ENCODE data around the gene TMEM123. TPM values are rescaled to one million over a fixed set of nuclear protein-coding genes. Genes with fewer than 3 reads are reported as not detected.

The TMEM123 gene
- total and polyA plus RNA-seq, 2 of the 13 experiments (the other 11 are each of a cell fraction or from before 2014, with no cell fraction given), result 365 to 2,761 TPM

GRCh38 chr11:102357116-102357515 lies 95.4 kb downstream of the TMEM123 start:
- Histone ChIP-seq H3K27ac (ENCODE audit: extremely low read length, insufficient read depth, low read length) (no peak overlapping the region), H2AFZ (ENCODE audit: low read length) (no peak overlapping the region), H3K4me3 (replicated peaks in 1 of 3; ENCODE audit: insufficient read depth in 1 of 3, low read depth in 2 of 3, low read length in 3 of 3) (no peak overlapping the region), H3K9ac (ENCODE audit: insufficient read depth, low read depth, low read length) (no peak overlapping the region), H3K79me2 (ENCODE audit: insufficient read depth, low read length) (peaks cover 61% of the 10 kb centered on the region), H3K9me3 (ENCODE audit: low read length) (peaks cover 5% of the 10 kb centered on the region; the same call in 1 of the 2 replicates), H4K20me1 (ENCODE audit: insufficient read depth, low read length) (no peaks in the 10 kb centered on the region; the same call in 1 of the 2 replicates), H3K27me3 (ENCODE audit: control insufficient read depth in 1 of 2, insufficient read depth in 2 of 2, low read length in 2 of 2) (no peaks in the 10 kb centered on the region), H3K4me1 (ENCODE audit: insufficient read depth, low read length) (peaks cover 6% of the 10 kb centered on the region; the same call in 1 of the 2 replicates), H3K4me2 (ENCODE audit: low read depth, low read length) (no peak overlapping the region), H3K36me3 (replicated peaks in 1 of 2; ENCODE audit: control insufficient read depth in 1 of 2, insufficient read depth in 2 of 2, low read length in 2 of 2) (peaks cover 17 to 45% of the 10 kb centered on the region in 2 experiments)
- ChIA-PET POLR2A (no interaction called here), CTCF (ENCODE audit: low intra/inter-chr PET ratio, low total read pairs) (no interaction called here)
- DNase-seq (ENCODE audit: low spot score) (no peak), ATAC-seq (no peak), FAIRE-seq (no peak)
- intact Hi-C loops (cut with micrococcal nuclease; ENCODE audit: unreplicated experiment), result no loop called here
- BruUV-seq (replicated peaks), result no TSS peak
- in situ Hi-C loops (cut with HindIII; ENCODE audit: extremely low pct_ligation_motif_present, low pct_unique_long_range_greater_than_20kb), result no loop called here
- TF ChIP-seq ZNF282 (IDR thresholded peaks at IDR 0.05; ENCODE audit: partially characterized antibody), result no peak
- TF ChIP-seq CEBPB (IDR thresholded peaks at IDR 0.05; ENCODE audit: borderline replicate concordance, low read depth, low read length), result no peak
- TF ChIP-seq ATF7 (IDR thresholded peaks at IDR 0.05), result peak; percentile 46
- no peak for TF ChIP-seq ATF7 (CRISPR knock-in tag; IDR thresholded peaks at IDR 0.05)
- no peak for TF ChIP-seq NKX3-1 (CRISPR knock-in tag; IDR thresholded peaks at IDR 0.05)
- no peak for TF ChIP-seq ATF7-NPFF (CRISPR knock-in tag; IDR thresholded peaks at IDR 0.05; ENCODE audit: low read depth)

GRCh38 chr11:102347462-102348370 lies 104.8 kb downstream of the TMEM123 start:
- Histone ChIP-seq H3K27ac (ENCODE audit: extremely low read length, insufficient read depth, low read length) (peak overlapping the region; percentile 96), H3K9ac (ENCODE audit: insufficient read depth, low read depth, low read length) (peak overlapping the region; percentile 90), H3K4me3 (replicated peaks in 1 of 3; ENCODE audit: insufficient read depth in 1 of 3, low read depth in 2 of 3, low read length in 3 of 3) (peak overlapping the region; percentile 85 to 98 (median 96)), H3K27me3 (ENCODE audit: control insufficient read depth in 1 of 2, insufficient read depth in 2 of 2, low read length in 2 of 2) (no peaks in the 10 kb centered on the region; a peak in 1 of 5 replicates), H3K9me3 (ENCODE audit: low read length) (no peaks in the 10 kb centered on the region), H3K36me3 (replicated peaks in 1 of 2; ENCODE audit: control insufficient read depth in 1 of 2, insufficient read depth in 2 of 2, low read length in 2 of 2) (peaks cover 0 to 1% of the 10 kb centered on the region in 2 experiments; a peak in 2 of 5 replicates), H3K4me2 (ENCODE audit: low read depth, low read length) (peak overlapping the region; percentile 72), H3K4me1 (ENCODE audit: insufficient read depth, low read length) (peaks cover 30% of the 10 kb centered on the region), H4K20me1 (ENCODE audit: insufficient read depth, low read length) (peaks cover 8% of the 10 kb centered on the region; the same call in 1 of the 2 replicates), H3K79me2 (ENCODE audit: insufficient read depth, low read length) (peaks cover 47% of the 10 kb centered on the region), H2AFZ (ENCODE audit: low read length) (no peak overlapping the region)
- POLR2A ChIA-PET, result interaction anchor here (0.6 to 1.1 kb wide), 2 partner anchors 75 to 138 kb away, joined by 3 to 4 read pairs; no protein-coding TSS in a partner anchor
- CTCF ChIA-PET (ENCODE audit: low intra/inter-chr PET ratio, low total read pairs), result interaction anchor here (1.6 to 2.0 kb wide), 2 partner anchors 60 to 147 kb away, joined by 4 to 11 read pairs; no protein-coding TSS in a partner anchor
- FAIRE-seq (peak; percentile 12), DNase-seq (ENCODE audit: low spot score) (peak; percentile 38), ATAC-seq (peak; percentile 47)
- intact Hi-C loops (cut with micrococcal nuclease; ENCODE audit: unreplicated experiment) (loop anchor here (2.0 to 5.0 kb wide), 5 partner anchors 31 to 267 kb away; partner anchors contain the start of gene BIRC3), in situ Hi-C loops (cut with HindIII; ENCODE audit: extremely low pct_ligation_motif_present, low pct_unique_long_range_greater_than_20kb) (loop anchor here (5.0 to 10.0 kb wide), 2 partner anchors 147 to 315 kb away; no protein-coding TSS in a partner anchor)
- 1% methylated on average over 25 of the region's 33 CpGs for WGBS (ENCODE audit: low lambda C conversion rate)
- BruUV-seq (replicated peaks), result TSS peak; percentile 57
- no peak for TF ChIP-seq KIAA2018 (CRISPR knock-in tag; IDR thresholded peaks at IDR 0.05; ENCODE audit: borderline replicate concordance)
- TF ChIP-seq MED13 (CRISPR knock-in tag; IDR thresholded peaks at IDR 0.05), result 0 out of 2 replicates have a peak, but pooled peaks have one; percentile 12
- no peak for TF ChIP-seq YEATS2 (CRISPR knock-in tag; IDR thresholded peaks at IDR 0.05; ENCODE audit: borderline replicate concordance)

Measured in HepG2 (cell line).